Measurements from ENCODE around the gene CLDN4. TPM values are rescaled to one million over a fixed set of nuclear protein-coding genes. Genes with fewer than 3 reads are reported as not detected.

Gene CLDN4
- total RNA-seq, 1 experiment from 2014 or later = 15.6 TPM

- no peak overlapping the region for H3K23ac ChIP-seq (ENCODE audit: insufficient read length, low read depth, low read length)
- TF ChIP-seq, protein P1, sequence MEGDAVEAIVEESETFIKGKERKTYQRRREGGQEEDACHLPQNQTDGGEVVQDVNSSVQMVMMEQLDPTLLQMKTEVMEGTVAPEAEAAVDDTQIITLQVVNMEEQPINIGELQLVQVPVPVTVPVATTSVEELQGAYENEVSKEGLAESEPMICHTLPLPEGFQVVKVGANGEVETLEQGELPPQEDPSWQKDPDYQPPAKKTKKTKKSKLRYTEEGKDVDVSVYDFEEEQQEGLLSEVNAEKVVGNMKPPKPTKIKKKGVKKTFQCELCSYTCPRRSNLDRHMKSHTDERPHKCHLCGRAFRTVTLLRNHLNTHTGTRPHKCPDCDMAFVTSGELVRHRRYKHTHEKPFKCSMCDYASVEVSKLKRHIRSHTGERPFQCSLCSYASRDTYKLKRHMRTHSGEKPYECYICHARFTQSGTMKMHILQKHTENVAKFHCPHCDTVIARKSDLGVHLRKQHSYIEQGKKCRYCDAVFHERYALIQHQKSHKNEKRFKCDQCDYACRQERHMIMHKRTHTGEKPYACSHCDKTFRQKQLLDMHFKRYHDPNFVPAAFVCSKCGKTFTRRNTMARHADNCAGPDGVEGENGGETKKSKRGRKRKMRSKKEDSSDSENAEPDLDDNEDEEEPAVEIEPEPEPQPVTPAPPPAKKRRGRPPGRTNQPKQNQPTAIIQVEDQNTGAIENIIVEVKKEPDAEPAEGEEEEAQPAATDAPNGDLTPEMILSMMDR (conservative IDR thresholded peaks at IDR 0.05) = no peak
- H3K4me2 ChIP-seq (ENCODE audit: insufficient read depth, insufficient read length, low read length) = no peak overlapping the region
- H3K27ac ChIP-seq (ENCODE audit: insufficient read length, low read depth, low read length) = no peak overlapping the region
- no peak overlapping the region for H3K9ac ChIP-seq (ENCODE audit: extremely low read depth, insufficient read length, low read length)
- H4K8ac ChIP-seq (replicated peaks; ENCODE audit: insufficient read length, low read depth, low read length) = no peak overlapping the region
- H3K79me1 ChIP-seq (ENCODE audit: insufficient read depth, low read depth, low read length, poor library complexity, severe bottlenecking) = no peaks in the 10 kb centered on the region
- H3K9me3 Mint-ChIP-seq = peaks cover 0 to 4% of the 10 kb centered on the region in 2 experiments; a peak in 3 of 5 replicates
- H3K4me1 Mint-ChIP-seq = peaks cover 67 to 75% of the 10 kb centered on the region in 2 experiments
- H3K9me3 ChIP-seq (ENCODE audit: control insufficient read depth, low read depth, low read length) = no peaks in the 10 kb centered on the region
- no peak overlapping the region for H4K91ac ChIP-seq (ENCODE audit: insufficient read length, low read depth, low read length)
- H3K4ac ChIP-seq (ENCODE audit: low read depth, low read length) = no peak overlapping the region; the same call in 1 of the 2 replicates
- H4K5ac ChIP-seq (ENCODE audit: insufficient read length, low read depth, low read length) = no peak overlapping the region
- no peaks in the 10 kb centered on the region for H3K27me3 ChIP-seq (ENCODE audit: insufficient read depth, low read length)
- H2BK120ac ChIP-seq (ENCODE audit: low read depth, low read length, poor library complexity, severe bottlenecking) = no peak overlapping the region
- H3K23me2 ChIP-seq (ENCODE audit: insufficient read length, low read depth, low read length, poor library complexity, severe bottlenecking) = peaks cover 9% of the 10 kb centered on the region
- H3K4me1 ChIP-seq (ENCODE audit: insufficient read depth, low read length) = peaks cover 17% of the 10 kb centered on the region
- H3K14ac ChIP-seq (ENCODE audit: insufficient read depth, low read length) = no peak overlapping the region; the same call in 1 of the 2 replicates
- H3T11ph ChIP-seq (ENCODE audit: low read length) = no peak overlapping the region
- H3K4me3 Mint-ChIP-seq = no peak overlapping the region
- no peak overlapping the region for H3K56ac ChIP-seq (ENCODE audit: insufficient read length, low read depth, low read length)
- no peak overlapping the region for H2BK15ac ChIP-seq (ENCODE audit: low read depth, low read length)
- H3K27me3 Mint-ChIP-seq (ENCODE audit: low read depth) = peaks cover 18% of the 10 kb centered on the region
- no peak overlapping the region for H2AFZ ChIP-seq (ENCODE audit: low read length)
- H2BK5ac ChIP-seq (ENCODE audit: insufficient read length, low read length) = no peak overlapping the region
- no CpG with 5 or more reads among the region's 5 CpGs for WGBS (ENCODE audit: extremely low coverage, insufficient read length, low lambda C conversion rate)
- H3K27ac Mint-ChIP-seq = peak overlapping the region in 1 of 3 experiments; percentile 79; a peak in 2 of 7 replicates
- no peak overlapping the region for H3K18ac ChIP-seq (ENCODE audit: insufficient read length, low read depth, low read length)
- H4K20me1 ChIP-seq (ENCODE audit: control insufficient read depth, insufficient read depth, insufficient read length) = no peaks in the 10 kb centered on the region
- H3K79me2 ChIP-seq (ENCODE audit: insufficient read depth, low read length) = no peaks in the 10 kb centered on the region
- H2BK12ac ChIP-seq (ENCODE audit: insufficient read length, low read depth, low read length) = peak overlapping the region; percentile 18
- DNase-seq = no peak
- H2BK20ac ChIP-seq (ENCODE audit: low read depth, low read length, poor library complexity, severe bottlenecking) = no peak overlapping the region
- peaks cover 0 to 5% (median 2%) of the 10 kb centered on the region in 3 experiments; a peak in 3 of 7 replicates for H3K36me3 Mint-ChIP-seq (ENCODE audit: insufficient read depth in 1 of 3, low read depth in 3 of 3)
- H2AK5ac ChIP-seq (ENCODE audit: insufficient read length, low read length) = no peak overlapping the region
Measured at GRCh38 chr7:73828972-73829371, 1.8 kb upstream of the CLDN4 start.
